ENCODE measurements around the gene LTO1.

- TF ChIP-seq POLR2A (IDR thresholded peaks at IDR 0.05; ENCODE audit: low read length) (no peak), GATA1 (IDR thresholded peaks at IDR 0.05; ENCODE audit: low read depth, low read length) (no peak)
Observed at GRCh38 chr11:69659591-69659990, 15.6 kb downstream of the LTO1 start.

Measured in erythroblast (primary cell).